GM19463 (cell line): ENCODE results near the gene STXBP1.

Source experiments
- ATAC-seq: cut with Tn5 transposase; IDR thresholded peaks from one replicate; pipeline ENCODE4 v1.9.1; 2021; ENCODE audit warnings: mild to moderate bottlenecking, moderate library complexity; ENCODE audit not compliant: unreplicated experiment

Gene STXBP1

GRCh38 chr9:127611899-127612790, at the start of gene STXBP1:
Gene STXBP1 (plus strand): TSS chr9:127612277. CDS start chr9:127612404, 127 bp downstream.
- ATAC-seq = peak; percentile 92

- ATAC-seq = no peak
These were observed 49.7 kb upstream of the STXBP1 start for GRCh38 chr9:127562279-127562796.

- ATAC-seq = no peak
These were observed 49.2 kb upstream of the STXBP1 start for GRCh38 chr9:127562841-127563401.

DNA sequence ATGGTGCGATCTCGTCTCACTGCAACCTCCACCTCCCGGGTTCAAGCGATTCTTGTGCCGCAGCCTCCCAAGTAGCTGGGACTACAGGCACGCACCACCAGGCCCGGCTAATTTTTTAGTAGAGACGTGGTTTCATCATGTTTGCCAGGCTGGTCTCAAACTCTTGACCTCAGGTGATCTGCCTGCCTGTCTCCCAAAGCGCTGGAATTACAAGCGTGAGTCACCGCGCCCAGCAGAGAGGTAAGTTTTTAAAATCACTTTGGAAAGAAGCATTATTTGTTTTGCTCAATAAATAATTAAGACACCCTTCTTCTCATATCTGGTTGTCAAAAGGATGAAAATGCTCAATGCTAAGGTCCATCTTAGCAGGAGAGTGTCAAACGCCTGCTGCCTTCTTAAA, 48.5 kb upstream of the STXBP1 start:
- ATAC-seq = no peak

DNA sequence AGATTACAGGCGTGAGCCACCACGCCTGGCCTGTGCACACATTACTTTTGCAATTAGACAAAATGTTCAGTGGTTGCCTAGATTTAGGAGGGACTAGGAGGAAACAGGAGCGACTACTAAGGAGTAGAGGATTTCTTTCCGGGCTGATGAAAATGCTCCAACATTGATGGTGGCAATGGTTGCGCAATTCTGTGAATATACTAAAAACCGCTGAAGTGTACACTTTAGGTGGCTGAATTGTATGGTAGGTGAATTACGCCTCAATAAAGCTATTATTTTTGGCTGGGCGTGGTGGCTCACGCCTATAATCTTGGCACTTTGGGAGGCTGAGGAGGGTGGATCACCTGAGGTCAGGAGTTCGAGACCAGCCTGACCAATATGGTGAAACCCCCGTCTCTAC, 46.8 kb upstream of the STXBP1 start:
- ATAC-seq = no peak

DNA sequence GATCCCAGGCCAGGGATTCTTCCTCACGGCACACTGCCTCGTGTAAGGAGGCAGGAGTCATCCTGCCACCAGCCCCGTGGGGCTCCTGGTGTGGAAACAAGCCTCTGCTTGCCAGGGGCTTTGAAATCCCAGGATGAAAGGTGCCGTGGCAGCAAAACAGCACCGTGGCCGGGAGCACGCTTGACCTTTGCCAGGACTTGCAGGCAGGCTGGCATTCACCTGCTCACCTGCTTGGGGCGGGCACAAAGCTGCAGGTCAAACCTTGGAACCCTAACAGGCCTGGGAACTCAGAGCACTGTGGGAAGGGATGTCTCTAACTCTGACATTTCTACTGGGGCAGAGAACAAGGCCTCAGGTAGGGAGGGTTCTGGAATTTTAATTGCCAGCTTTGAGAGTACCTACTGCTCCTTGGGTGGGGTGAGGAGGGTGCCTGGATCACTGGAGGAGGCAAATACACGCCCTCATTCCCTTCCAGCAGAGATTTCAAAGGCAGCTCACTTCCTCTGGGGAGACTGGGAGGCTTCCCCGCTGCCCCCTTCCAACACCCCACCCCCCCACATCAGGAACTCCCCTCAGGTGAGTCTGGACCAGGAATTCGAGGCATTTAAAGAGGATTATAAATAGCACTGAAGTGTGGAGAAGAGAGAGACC, 45.6 kb upstream of the STXBP1 start:
- ATAC-seq = no peak

GRCh38 chr9:127567035-127567729, 44.9 kb upstream of the STXBP1 start:
- no peak for ATAC-seq

- no peak for ATAC-seq
These were observed 44.1 kb upstream of the STXBP1 start for GRCh38 chr9:127567730-127568617.

- ATAC-seq = peak; percentile 13
These were observed 43.5 kb upstream of the STXBP1 start for GRCh38 chr9:127568618-127568970.

DNA sequence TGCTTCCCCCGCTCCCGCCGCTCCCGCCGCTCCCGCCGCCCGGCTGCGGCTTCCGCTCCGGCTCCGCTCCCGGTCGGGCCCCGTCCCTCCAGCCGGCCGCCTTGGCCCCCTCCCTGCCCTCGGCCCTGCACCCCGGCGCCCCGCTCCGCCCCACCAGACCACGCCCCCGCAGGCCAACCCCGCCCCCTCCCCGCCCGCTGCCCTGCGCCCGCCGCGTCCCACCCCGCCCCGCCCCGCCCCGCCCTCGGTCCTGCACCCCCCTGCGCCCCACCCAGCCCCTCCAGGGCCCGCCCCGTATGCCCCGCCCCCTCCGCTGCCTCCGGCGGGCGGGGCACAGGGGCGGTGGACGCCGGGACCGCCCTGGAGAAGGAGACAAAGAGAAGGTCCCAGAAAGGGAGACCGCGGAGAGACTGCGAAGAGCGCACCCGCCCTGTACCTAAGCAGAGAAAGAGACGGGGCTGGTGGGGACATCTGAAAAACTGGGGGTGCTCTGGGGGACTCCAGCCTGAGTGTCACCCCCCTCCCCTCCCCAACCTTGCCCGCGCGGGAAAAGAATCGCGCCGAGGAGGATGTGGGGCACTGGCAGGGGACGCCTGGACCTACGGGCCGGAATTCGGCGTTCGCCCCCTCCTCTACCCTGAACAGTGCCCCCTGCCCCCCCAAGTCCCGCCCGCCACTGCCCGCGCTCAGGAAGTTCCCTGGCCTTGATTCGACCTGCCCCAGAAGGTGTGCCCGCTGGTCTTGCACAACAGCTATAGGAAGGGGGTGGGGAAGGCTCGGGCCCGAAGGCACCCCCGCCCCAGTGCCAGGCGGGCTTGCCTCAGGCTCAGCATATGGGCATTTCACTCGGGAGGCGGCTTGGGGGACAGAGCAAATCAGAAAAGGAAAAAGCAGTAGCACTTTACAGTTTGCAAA, 42.8 kb upstream of the STXBP1 start:
- ATAC-seq = peak; percentile 56

GRCh38 chr9:127569886-127570401, 42.1 kb upstream of the STXBP1 start:
- no peak for ATAC-seq

DNA sequence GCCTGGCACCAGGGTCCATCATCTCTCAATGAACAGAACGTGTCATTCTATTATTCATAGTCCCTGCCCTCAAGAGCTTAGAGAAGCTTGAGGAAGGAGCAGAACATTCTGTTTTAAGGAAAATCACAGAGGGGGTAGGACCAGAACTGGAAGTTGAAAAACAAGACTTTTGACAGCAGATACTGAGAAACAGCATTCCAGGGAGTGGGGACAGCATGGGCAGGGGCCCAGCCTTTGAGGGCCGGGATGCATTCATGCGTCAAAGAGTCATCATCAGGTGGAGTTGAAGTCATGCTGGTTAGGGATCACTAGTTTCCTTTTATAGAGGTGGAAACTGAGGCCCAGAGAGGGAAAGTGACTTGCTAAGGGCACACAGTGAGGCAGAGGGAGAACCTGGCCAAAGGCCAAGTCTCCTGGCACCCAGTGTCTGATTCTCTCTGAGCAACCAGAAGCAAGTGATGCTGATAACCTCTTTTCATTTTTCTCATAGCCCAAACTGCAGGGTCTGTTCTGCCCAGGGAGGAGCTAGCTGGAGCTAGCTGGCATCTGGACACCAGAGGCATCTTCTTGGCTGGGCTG, 41.5 kb upstream of the STXBP1 start:
- ATAC-seq = no peak

DNA sequence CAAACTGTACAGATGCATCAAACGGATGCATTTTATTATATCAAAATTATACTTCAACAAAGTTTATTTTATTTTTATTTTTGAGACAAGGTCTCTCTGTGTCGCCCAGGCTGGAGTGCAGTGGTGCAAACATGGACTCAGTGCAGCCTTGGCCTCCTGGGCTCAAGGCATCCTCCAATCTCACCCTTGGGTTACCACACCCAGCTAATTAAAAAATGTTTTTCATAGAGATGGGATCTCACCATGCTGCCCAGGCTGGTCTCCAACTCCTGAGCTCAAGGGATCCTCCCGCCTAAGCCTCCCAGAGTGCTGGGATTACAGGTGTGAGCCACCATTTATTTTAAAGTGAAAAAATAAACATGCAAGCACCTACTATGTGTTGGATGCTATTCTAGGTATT, 40.1 kb upstream of the STXBP1 start:
- no peak for ATAC-seq

- no peak for ATAC-seq
These were observed 38.9 kb upstream of the STXBP1 start for GRCh38 chr9:127572961-127573721.

- ATAC-seq = no peak
These were observed 37.7 kb upstream of the STXBP1 start for GRCh38 chr9:127574072-127574993.

- ATAC-seq = no peak
These were observed 36.0 kb upstream of the STXBP1 start for GRCh38 chr9:127575875-127576778.
